PC-9 (cell line): ENCODE data around the gene CCDC146. TPM values are rescaled to one million over a fixed set of nuclear protein-coding genes. Genes with fewer than 3 reads are reported as not detected.
"Not testable (repeated sequence)": the region's sequence is repeated elsewhere in the genome, so short reads cannot be mapped to it uniquely, and the experiment has no call there.

Experiments
- BruUV-seq: library from RNA; stranded (reverse); fragments of 400-500 nt; replicated peaks from 2 replicates; lab custom pipeline; 2021; lab: Mats Ljungman, UMichigan
- CTCF ChIA-PET: fragments of 300-600 bp; sonication (Branson Sonifier 250); formaldehyde crosslinking; loops from one replicate; lab custom pipeline; 2022; ENCODE audit warnings: antibody characterized with exemption; lab: Charles Lee
- POLR2A ChIA-PET: fragments of 300-600 bp; sonication (Branson Sonifier 250); formaldehyde crosslinking; loops from one replicate; lab custom pipeline; 2022; ENCODE audit warnings: antibody characterized with exemption; ENCODE audit not compliant: unreplicated experiment; lab: Charles Lee
- DNase-seq, 2 experiments: peaks; one replicate each; pipeline versions ENCODE4 v3.0.0 to v3.0.0-alpha.2; 2015 to 2022; ENCODE audit warnings: mixed read lengths in 1 of 2
- H2AFZ ChIP-seq: fragments of 200-600 bp; sonication (generic); 2 replicates; pipeline ENCODE4 v1.8.1; 2017; ENCODE audit warnings: antibody characterized with exemption
- H3F3A ChIP-seq: fragments of 200-600 bp; sonication (generic); 2 replicates; pipeline ENCODE4 v1.8.1; 2017; ENCODE audit warnings: antibody characterized with exemption, mild to moderate bottlenecking, low read depth; ENCODE audit not compliant: insufficient read depth
- H3K27ac ChIP-seq: fragments of 200-600 bp; sonication (generic); 2 replicates; pipeline ENCODE4 v1.6.1; 2016; ENCODE audit warnings: mixed run types
- H3K27me3 ChIP-seq: fragments of 200-600 bp; sonication (generic); 2 replicates; pipeline ENCODE4 v1.6.1; 2016; ENCODE audit warnings: low read depth, mixed run types; ENCODE audit not compliant: insufficient read depth
- H3K36me3 ChIP-seq: fragments of 200-600 bp; sonication (generic); 2 replicates; pipeline ENCODE4 v1.6.1; 2016; ENCODE audit warnings: low read depth, mixed run types
- H3K4me1 ChIP-seq: fragments of 200-600 bp; sonication (generic); replicated peaks from 2 replicates; pipeline ENCODE4 v1.6.1; 2016; ENCODE audit warnings: mixed run types; ENCODE audit not compliant: insufficient read depth
- H3K4me2 ChIP-seq: fragments of 200-600 bp; sonication (generic); 2 replicates; pipeline ENCODE4 v1.6.1; 2017; ENCODE audit warnings: mixed run types
- H3K4me3 ChIP-seq: fragments of 200-600 bp; sonication (generic); 2 replicates; pipeline ENCODE4 v1.6.1; 2016; ENCODE audit warnings: mixed run types
- H3K79me2 ChIP-seq: fragments of 200-600 bp; sonication (generic); 2 replicates; pipeline ENCODE4 v1.6.1; 2017; ENCODE audit warnings: low read depth, mixed run types
- H3K9me2 ChIP-seq: fragments of 200-600 bp; sonication (generic); 2 replicates; pipeline ENCODE4 v1.8.1; 2017; ENCODE audit warnings: mild to moderate bottlenecking; ENCODE audit not compliant: insufficient read depth
- H3K9me3 ChIP-seq: fragments of 200-600 bp; sonication (generic); 2 replicates; pipeline ENCODE4 v1.8.1; 2016; ENCODE audit warnings: low read depth; ENCODE audit not compliant: insufficient read depth
- H4K20me1 ChIP-seq: fragments of 200-600 bp; sonication (generic); 2 replicates; pipeline ENCODE4 v1.8.1; 2017; ENCODE audit not compliant: insufficient read depth
- EZH2 ChIP-seq: fragments of 200-600 bp; sonication (generic); IDR thresholded peaks from 2 replicates; pipeline ENCODE4 v1.8.0; 2017; ENCODE audit warnings: antibody characterized with exemption, low read depth
- intact Hi-C: fragments of 100-400 bp; cut with micrococcal nuclease; formaldehyde crosslinking; loops from one replicate; pipeline ENCODE4 v1.10.0; 2022; ENCODE audit not compliant: unreplicated experiment
- total RNA-seq: library from RNA; stranded (reverse); gene quantifications from 2 replicates; pipeline ENCODE4 v1.2.3, GENCODE V29; 2021
- TF ChIP-seq, protein P1 (sequence below): fragments of 200-600 bp; sonication (generic); conservative IDR thresholded peaks from 2 replicates; pipeline ENCODE4 v1.6.1; 2017; ENCODE audit warnings: mixed run types, antibody characterized with exemption, mild to moderate bottlenecking, moderate library complexity

The CCDC146 gene
- total RNA-seq, 1 experiment from 2014 or later, result 15.9 TPM

DNA sequence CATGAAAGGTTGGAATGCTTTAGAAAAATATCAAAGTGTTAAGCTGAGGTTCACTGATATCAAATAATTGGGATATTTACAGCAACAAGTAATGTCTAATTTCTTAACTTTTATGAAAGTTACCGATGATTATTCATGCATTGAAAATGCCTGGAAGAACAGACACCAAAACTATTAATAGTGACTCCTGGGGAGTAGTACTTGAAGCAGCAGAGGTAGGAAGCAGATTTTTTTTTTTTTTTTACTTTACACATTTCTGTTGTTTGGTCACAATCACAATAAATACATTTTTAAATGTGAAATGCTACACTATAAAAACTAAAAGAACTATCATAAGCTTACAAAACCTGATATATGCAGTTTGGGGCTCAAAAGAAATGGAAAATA lies 147.7 kb downstream of the CCDC146 start:
- ChIA-PET POLR2A (interaction anchor here (0.6 to 0.7 kb wide), 2 partner anchors 12 to 54 kb away, joined by 4 to 15 read pairs; no protein-coding TSS in a partner anchor), CTCF (no interaction called here)
- intact Hi-C loops, result no loop called here
- no peak for DNase-seq
- H3K36me3 ChIP-seq, result 0 out of 2 replicates have a peak, but pooled peaks cover 4% of the 10 kb centered on the region
- BruUV-seq, result no TSS peak
- H3K27ac ChIP-seq, result no peak overlapping the region
- no peaks in the 10 kb centered on the region for H3F3A ChIP-seq
- H3K4me2 ChIP-seq, result no peak overlapping the region
- H3K9me3 ChIP-seq, result no peaks in the 10 kb centered on the region
- no peak for TF ChIP-seq EZH2
- TF ChIP-seq, protein P1, sequence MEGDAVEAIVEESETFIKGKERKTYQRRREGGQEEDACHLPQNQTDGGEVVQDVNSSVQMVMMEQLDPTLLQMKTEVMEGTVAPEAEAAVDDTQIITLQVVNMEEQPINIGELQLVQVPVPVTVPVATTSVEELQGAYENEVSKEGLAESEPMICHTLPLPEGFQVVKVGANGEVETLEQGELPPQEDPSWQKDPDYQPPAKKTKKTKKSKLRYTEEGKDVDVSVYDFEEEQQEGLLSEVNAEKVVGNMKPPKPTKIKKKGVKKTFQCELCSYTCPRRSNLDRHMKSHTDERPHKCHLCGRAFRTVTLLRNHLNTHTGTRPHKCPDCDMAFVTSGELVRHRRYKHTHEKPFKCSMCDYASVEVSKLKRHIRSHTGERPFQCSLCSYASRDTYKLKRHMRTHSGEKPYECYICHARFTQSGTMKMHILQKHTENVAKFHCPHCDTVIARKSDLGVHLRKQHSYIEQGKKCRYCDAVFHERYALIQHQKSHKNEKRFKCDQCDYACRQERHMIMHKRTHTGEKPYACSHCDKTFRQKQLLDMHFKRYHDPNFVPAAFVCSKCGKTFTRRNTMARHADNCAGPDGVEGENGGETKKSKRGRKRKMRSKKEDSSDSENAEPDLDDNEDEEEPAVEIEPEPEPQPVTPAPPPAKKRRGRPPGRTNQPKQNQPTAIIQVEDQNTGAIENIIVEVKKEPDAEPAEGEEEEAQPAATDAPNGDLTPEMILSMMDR, result no peak
- no peaks in the 10 kb centered on the region for H3K9me2 ChIP-seq
- H3K79me2 ChIP-seq, result no peaks in the 10 kb centered on the region
- H3K27me3 ChIP-seq, result no peaks in the 10 kb centered on the region
- no peak overlapping the region for H2AFZ ChIP-seq
- H3K4me1 ChIP-seq, result no peaks in the 10 kb centered on the region
- no peaks in the 10 kb centered on the region for H4K20me1 ChIP-seq
- H3K4me3 ChIP-seq, result no peak overlapping the region

DNA sequence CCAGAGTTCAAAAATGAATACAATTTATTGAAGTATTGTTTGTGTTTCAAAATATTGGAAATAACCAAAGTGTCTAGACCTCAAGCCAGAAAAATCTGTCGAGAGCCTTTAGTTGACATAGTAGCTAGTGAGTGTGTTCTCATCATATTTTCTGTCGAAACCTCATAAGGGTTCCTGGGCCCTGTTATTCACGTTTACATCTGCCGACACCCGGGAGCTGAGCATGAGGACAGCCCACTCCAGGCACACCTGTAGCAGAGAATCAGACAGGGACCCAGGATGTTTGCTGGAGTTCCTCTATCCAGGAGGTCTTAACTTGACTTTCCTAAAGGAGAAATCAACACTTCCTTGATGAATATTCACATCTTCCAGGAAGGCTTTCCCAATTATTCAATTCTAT lies 149.4 kb downstream of the CCDC146 start:
- no peak overlapping the region for H3K27ac ChIP-seq
- ChIA-PET POLR2A (no interaction called here), CTCF (no interaction called here)
- intact Hi-C loops, result no loop called here
- no peak overlapping the region for H3K4me2 ChIP-seq
- H3K79me2 ChIP-seq, result no peaks in the 10 kb centered on the region
- no peaks in the 10 kb centered on the region for H4K20me1 ChIP-seq
- TF ChIP-seq EZH2, result no peak
- TF ChIP-seq, protein P1, result no peak
- no peak overlapping the region for H2AFZ ChIP-seq
- no peak for DNase-seq
- no peaks in the 10 kb centered on the region for H3F3A ChIP-seq
- H3K9me2 ChIP-seq, result no peaks in the 10 kb centered on the region
- H3K36me3 ChIP-seq, result 0 out of 2 replicates have a peak, but pooled peaks cover 4% of the 10 kb centered on the region
- H3K9me3 ChIP-seq, result no peaks in the 10 kb centered on the region
- H3K4me1 ChIP-seq, result no peaks in the 10 kb centered on the region
- H3K27me3 ChIP-seq, result no peaks in the 10 kb centered on the region
- BruUV-seq, result no TSS peak
- H3K4me3 ChIP-seq, result no peak overlapping the region

DNA sequence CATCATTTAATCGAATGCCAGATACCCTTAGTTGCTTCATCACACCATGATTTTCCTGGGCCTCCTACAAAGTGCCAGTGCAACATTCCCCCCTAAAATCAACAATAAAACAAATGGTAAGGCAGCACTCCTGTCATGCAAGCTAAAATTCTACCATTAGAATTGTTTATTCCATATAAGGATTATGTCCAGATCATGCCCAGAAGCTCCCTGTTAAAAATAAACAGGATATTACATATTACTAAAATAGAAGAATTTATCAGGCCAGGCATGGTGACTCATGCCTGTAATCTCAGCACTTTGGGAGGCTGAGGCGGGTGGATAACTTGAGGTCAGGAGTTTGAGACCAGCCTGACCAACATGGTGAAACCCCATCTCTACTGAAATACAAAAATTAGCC lies 153.2 kb downstream of the CCDC146 start:
- intact Hi-C loops, H3K9me2 ChIP-seq, DNase-seq, H4K20me1 ChIP-seq, H3K4me1 ChIP-seq, POLR2A ChIA-PET, H3F3A ChIP-seq, CTCF ChIA-PET, H3K4me3 ChIP-seq, H3K4me2 ChIP-seq, H3K79me2 ChIP-seq, H3K9me3 ChIP-seq, H3K36me3 ChIP-seq, H2AFZ ChIP-seq, H3K27me3 ChIP-seq, BruUV-seq, H3K27ac ChIP-seq: not testable (repeated sequence)

DNA sequence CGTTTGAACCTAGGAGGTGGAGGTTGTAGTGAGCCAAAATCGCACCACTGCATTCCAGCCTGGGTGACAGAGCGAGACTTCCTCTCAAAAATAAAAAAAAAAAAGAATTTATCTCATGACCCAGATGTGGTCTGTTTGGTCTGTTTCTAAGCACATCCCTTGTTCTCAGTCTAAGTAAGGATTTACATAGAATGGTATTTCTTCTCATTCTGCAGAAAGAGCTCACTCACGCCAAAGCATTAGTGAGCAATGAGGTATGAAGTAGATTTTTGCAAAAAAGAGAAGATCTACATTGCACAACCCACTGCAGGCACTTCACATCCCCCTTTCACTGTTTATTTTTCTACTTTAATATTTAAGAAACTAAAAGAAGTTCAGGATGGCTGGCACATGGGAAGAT lies 153.7 kb downstream of the CCDC146 start:
- DNase-seq, result no peak
- Histone ChIP-seq H3K4me1 (no peaks in the 10 kb centered on the region), H3K27me3 (no peaks in the 10 kb centered on the region), H3K4me2 (no peak overlapping the region), H4K20me1 (no peaks in the 10 kb centered on the region), H3K79me2 (no peaks in the 10 kb centered on the region), H3K27ac (no peak overlapping the region), H3F3A (no peaks in the 10 kb centered on the region), H2AFZ (no peak overlapping the region), H3K4me3 (no peak overlapping the region), H3K9me3 (no peaks in the 10 kb centered on the region), H3K9me2 (no peaks in the 10 kb centered on the region), H3K36me3 (0 out of 2 replicates have a peak, but pooled peaks cover 4% of the 10 kb centered on the region)
- POLR2A ChIA-PET, result no interaction called here
- intact Hi-C loops, result no loop called here
- no TSS peak for BruUV-seq
- TF ChIP-seq EZH2, result no peak
- TF ChIP-seq, protein P1, result no peak
- CTCF ChIA-PET, result no interaction called here
